Cerebellar nuclear complex (tissue), 1 donor: ENCODE data around the gene NTNG1.
A peak's percentile ranks its signal among the peaks of the same experiment; 100 is the strongest.

ENCODE experiments used
- DNase-seq, 2 experiments: peaks; one replicate each; lab custom pipeline; 2025; lab: John Stamatoyannopoulos, UW

Gene NTNG1

GRCh38 chr1:107262467-107263286 is 121.8 kb downstream of the NTNG1 start:
- DNase-seq, result no peak

- no peak for DNase-seq
Measured at GRCh38 chr1:107263291-107263915, 122.6 kb downstream of the NTNG1 start.

- no peak for DNase-seq
Measured at GRCh38 chr1:107264007-107264406, 123.2 kb downstream of the NTNG1 start.

GRCh38 chr1:107264561-107264960 is 123.7 kb downstream of the NTNG1 start:
- no peak for DNase-seq

GRCh38 chr1:107267489-107267888 is 126.7 kb downstream of the NTNG1 start:
- no peak for DNase-seq

- no peak for DNase-seq
Measured at GRCh38 chr1:107272321-107272720, 131.5 kb downstream of the NTNG1 start.

- no peak for DNase-seq
Measured at GRCh38 chr1:107273515-107273914, 132.7 kb downstream of the NTNG1 start.

- DNase-seq, result no peak
Measured at GRCh38 chr1:107274227-107274626, 133.4 kb downstream of the NTNG1 start.

- no peak for DNase-seq
Measured at GRCh38 chr1:107276247-107276646, 135.4 kb downstream of the NTNG1 start.

- peak in 1 of 2 experiments; percentile 4 for DNase-seq
Measured at GRCh38 chr1:107277022-107277421, 136.2 kb downstream of the NTNG1 start.

GRCh38 chr1:107286125-107286524 is 145.3 kb downstream of the NTNG1 start:
- DNase-seq, result no peak

- no peak for DNase-seq
Measured at GRCh38 chr1:107291987-107292386, 151.1 kb downstream of the NTNG1 start.

GRCh38 chr1:107293901-107294613 is 153.2 kb downstream of the NTNG1 start:
- DNase-seq, result peak; percentile 92 to 93

- no peak for DNase-seq
Measured at GRCh38 chr1:107294686-107295085, 153.8 kb downstream of the NTNG1 start.

GRCh38 chr1:107297681-107298080 is 156.8 kb downstream of the NTNG1 start:
- no peak for DNase-seq

GRCh38 chr1:107298526-107298925 is 157.7 kb downstream of the NTNG1 start:
- DNase-seq, result no peak

GRCh38 chr1:107299521-107299920 is 158.7 kb downstream of the NTNG1 start:
- no peak for DNase-seq

- DNase-seq, result no peak
Measured at GRCh38 chr1:107309962-107310361, 169.1 kb downstream of the NTNG1 start.

GRCh38 chr1:107315652-107316051 is 174.8 kb downstream of the NTNG1 start:
- DNase-seq, result no peak

- no peak for DNase-seq
Measured at GRCh38 chr1:107318932-107319331, 178.1 kb downstream of the NTNG1 start.

GRCh38 chr1:107323784-107324183 is 182.9 kb downstream of the NTNG1 start:
- DNase-seq, result no peak

GRCh38 chr1:107326824-107327445 is 186.1 kb downstream of the NTNG1 start:
- peak; percentile 49 to 80 for DNase-seq
